ENCODE data around the gene GLMP. TPM values are rescaled to one million over a fixed set of nuclear protein-coding genes. Genes with fewer than 3 reads are reported as not detected.

GLMP gene
- total RNA-seq, 6 experiments from 2014 or later = 34.7 to 72.0 (median 55.7) TPM

- intact Hi-C loops (cut with DNase I) = no loop called here
- H3K4me3 ChIP-seq = no peak overlapping the region
- WGBS (ENCODE audit: insufficient coverage, low coverage, low lambda C conversion rate, missing lambda C conversion rate) = 77% methylated on average over 7 of the region's 9 CpGs
- DNase-seq = no peak
- peaks cover 18 to 91% (median 51%) of the 10 kb centered on the region in 4 donors for H3K36me3 ChIP-seq
- ATAC-seq = peak in 1 of 4 donors; percentile 58
- no peaks in the 10 kb centered on the region for H3K4me1 ChIP-seq
- H3K9me3 ChIP-seq = no peaks in the 10 kb centered on the region
- TF ChIP-seq POLR2A (IDR thresholded peaks at IDR 0.05) = no peak
- no peak overlapping the region for H3K27ac ChIP-seq
- H3K27me3 ChIP-seq = no peaks in the 10 kb centered on the region
These were observed 32.8 kb downstream of the GLMP start for GRCh38 chr1:156262461-156263287.

GRCh38 chr1:156260896-156261295, 34.6 kb downstream of the GLMP start:
- peaks cover 18 to 87% (median 45%) of the 10 kb centered on the region in 4 donors for H3K36me3 ChIP-seq

GRCh38 chr1:156259805-156260204, 35.7 kb downstream of the GLMP start:
- WGBS (ENCODE audit: insufficient coverage, low coverage, low lambda C conversion rate, missing lambda C conversion rate) = 68% methylated on average over 3 of the region's 3 CpGs
- Histone ChIP-seq H3K36me3 (peaks cover 18 to 85% (median 44%) of the 10 kb centered on the region in 4 donors), H3K9me3 (no peaks in the 10 kb centered on the region), H3K27me3 (no peaks in the 10 kb centered on the region), H3K27ac (no peak overlapping the region), H3K4me1 (no peaks in the 10 kb centered on the region), H3K4me3 (no peak overlapping the region)
- intact Hi-C loops (cut with DNase I) = no loop called here
- no peak for ATAC-seq
- DNase-seq = peak in 1 of 3 donors; percentile 26
- TF ChIP-seq CTCF (IDR thresholded peaks at IDR 0.05) (peak in 1 of 4 donors; percentile 17), POLR2A (IDR thresholded peaks at IDR 0.05) (no peak)

More at GRCh38 chr1:156260896-156261295, 34.6 kb downstream of the GLMP start:
- Histone ChIP-seq H3K27me3 (no peaks in the 10 kb centered on the region), H3K9me3 (no peaks in the 10 kb centered on the region), H3K4me1 (no peaks in the 10 kb centered on the region), H3K27ac (no peak overlapping the region), H3K4me3 (no peak overlapping the region)
- TF ChIP-seq CTCF (IDR thresholded peaks at IDR 0.05) (no peak), POLR2A (IDR thresholded peaks at IDR 0.05) (no peak)
- WGBS (ENCODE audit: insufficient coverage, low coverage, low lambda C conversion rate, missing lambda C conversion rate) = 92% methylated on average over 2 of the region's 2 CpGs
- DNase-seq = peak in 1 of 3 donors; percentile 45
- intact Hi-C loops (cut with DNase I) = no loop called here
- ATAC-seq = peak in 1 of 4 donors; percentile 75

GRCh38 chr1:156258859-156259258, 36.6 kb downstream of the GLMP start:
- intact Hi-C loops (cut with DNase I) = no loop called here
- no peak for TF ChIP-seq POLR2A (IDR thresholded peaks at IDR 0.05)
- TF ChIP-seq CTCF (IDR thresholded peaks at IDR 0.05) = no peak
- Histone ChIP-seq H3K27me3 (no peaks in the 10 kb centered on the region), H3K27ac (no peak overlapping the region), H3K36me3 (peaks cover 23 to 88% (median 42%) of the 10 kb centered on the region in 4 donors), H3K4me3 (no peak overlapping the region), H3K4me1 (no peaks in the 10 kb centered on the region), H3K9me3 (no peaks in the 10 kb centered on the region)
- ATAC-seq (no peak), DNase-seq (peak in 1 of 3 donors; percentile 22)
- no CpG with 5 or more reads among the region's 8 CpGs for WGBS (ENCODE audit: insufficient coverage, low coverage, low lambda C conversion rate, missing lambda C conversion rate)

GRCh38 chr1:156257711-156258110, 37.8 kb downstream of the GLMP start:
- Histone ChIP-seq H3K4me3 (no peak overlapping the region), H3K4me1 (no peaks in the 10 kb centered on the region), H3K27me3 (no peaks in the 10 kb centered on the region), H3K9me3 (no peaks in the 10 kb centered on the region), H3K36me3 (peaks cover 18 to 89% (median 43%) of the 10 kb centered on the region in 4 donors), H3K27ac (no peak overlapping the region)
- TF ChIP-seq POLR2A (IDR thresholded peaks at IDR 0.05) = no peak
- TF ChIP-seq CTCF (IDR thresholded peaks at IDR 0.05) = no peak
- intact Hi-C loops (cut with DNase I) = no loop called here
- 78% methylated on average over 2 of the region's 2 CpGs for WGBS (ENCODE audit: insufficient coverage, low coverage, low lambda C conversion rate, missing lambda C conversion rate)
- ATAC-seq (no peak), DNase-seq (peak in 1 of 3 donors; percentile 0)
